H1 (cell line): ENCODE results near the gene PMEPA1. TPM values are rescaled to one million over a fixed set of nuclear protein-coding genes. Genes with fewer than 3 reads are reported as not detected.

Source experiments
- CTCF ChIA-PET: fragments of 300-600 bp; sonication (Branson Sonifier 250); formaldehyde crosslinking; loops from one replicate; lab custom pipeline; 2021; ENCODE audit not compliant: partially characterized antibody; lab: Charles Lee
- POLR2A ChIA-PET: fragments of 300-600 bp; sonication (Branson Sonifier 250); formaldehyde crosslinking; loops from one replicate; lab custom pipeline; 2021; ENCODE audit warnings: inconsistent platforms; ENCODE audit not compliant: partially characterized antibody; lab: Charles Lee
- DNase-seq, 2 experiments: peaks; one replicate each; pipeline versions ENCODE4 v3.0.0 to v3.0.0-alpha.2; 2010 to 2022; ENCODE audit warnings: low spot score in 2 of 2, low read depth in 1 of 2, mixed read lengths in 1 of 2
- FAIRE-seq: peaks from 2 replicates; lab custom pipeline; 2011; peaks lifted over from hg19 to GRCh38; lab: Jason Lieb, UNC
- H2AFZ ChIP-seq: 2 replicates; pipeline ENCODE4 v1.8.1; 2012; ENCODE audit warnings: low read length, inconsistent platforms
- H2AK5ac ChIP-seq: 2 replicates; pipeline ENCODE4 v1.6.1; 2013; ENCODE audit warnings: low read depth, low read length
- H2BK120ac ChIP-seq: replicated peaks from 2 replicates; pipeline ENCODE3; 2013; ENCODE audit warnings: low read depth, low read length, inconsistent platforms
- H2BK12ac ChIP-seq: 2 replicates; pipeline ENCODE4 v1.6.1; 2013; ENCODE audit warnings: low read depth, low read length
- H2BK15ac ChIP-seq: 2 replicates; pipeline ENCODE4 v1.6.1; 2013; ENCODE audit warnings: low read length
- H2BK20ac ChIP-seq: 2 replicates; pipeline ENCODE4 v1.6.1; 2013; ENCODE audit warnings: low read length
- H2BK5ac ChIP-seq: 2 replicates; pipeline ENCODE4 v1.6.1; 2013; ENCODE audit warnings: low read depth, low read length
- H3K14ac ChIP-seq: 2 replicates; pipeline ENCODE4 v1.6.1; 2013; ENCODE audit warnings: inconsistent platforms; ENCODE audit not compliant: insufficient read length
- H3K18ac ChIP-seq: 2 replicates; pipeline ENCODE4 v1.6.1; 2013; ENCODE audit warnings: low read length; ENCODE audit errors: extremely low read depth
- H3K23ac ChIP-seq: 2 replicates; pipeline ENCODE4 v1.6.1; 2013; ENCODE audit warnings: inconsistent platforms; ENCODE audit not compliant: insufficient read length
- H3K23me2 ChIP-seq: 2 replicates; pipeline ENCODE4 v1.6.1; 2013; ENCODE audit warnings: low read depth, low read length
- H3K27ac ChIP-seq: 2 replicates; pipeline ENCODE4 v1.6.1; 2011; ENCODE audit warnings: low read depth, low read length, inconsistent platforms
- H3K27me3 ChIP-seq, 4 experiments: replicated peaks in 1 of 4; 1 replicate in 1 of 4; 2 replicates in 3 of 4; pipeline versions ENCODE4 v1.6.1 to v1.8.1; 2011 to 2013; ENCODE audit warnings: low read length in 3 of 4, mild to moderate bottlenecking in 3 of 4, inconsistent platforms in 2 of 4, mixed read lengths in 2 of 4, moderate library complexity in 1 of 4; ENCODE audit not compliant: control insufficient read depth in 3 of 4, insufficient read depth in 3 of 4; ENCODE audit errors: extremely low read depth in 1 of 4
- H3K36me3 ChIP-seq, 4 experiments: 2 replicates each; pipeline versions ENCODE4 v1.6.1 to v1.8.1; 2011 to 2013; ENCODE audit warnings: mild to moderate bottlenecking in 4 of 4, low read length in 3 of 4, moderate library complexity in 2 of 4, control low read depth in 1 of 4, inconsistent platforms in 1 of 4; ENCODE audit not compliant: insufficient read depth in 4 of 4, control insufficient read depth in 2 of 4
- H3K4ac ChIP-seq: replicated peaks from 2 replicates; pipeline ENCODE3; 2013; ENCODE audit warnings: low read length, low read depth, mixed read lengths, inconsistent platforms; ENCODE audit not compliant: insufficient read length
- H3K4me1 ChIP-seq, 4 experiments: replicated peaks in 1 of 4; 1 replicate in 1 of 4; 2 replicates in 3 of 4; pipeline versions ENCODE4 v1.6.1 to v1.8.1; 2011 to 2013; ENCODE audit warnings: low read length in 3 of 4, inconsistent platforms in 2 of 4, mixed read lengths in 1 of 4; ENCODE audit not compliant: insufficient read depth in 4 of 4, control insufficient read depth in 3 of 4
- H3K4me2 ChIP-seq, 2 experiments: 2 replicates each; pipeline versions ENCODE4 v1.6.1 to v1.8.1; 2011 to 2013; ENCODE audit warnings: low read depth in 2 of 2, low read length in 2 of 2, control low read depth in 1 of 2, inconsistent platforms in 1 of 2, mild to moderate bottlenecking in 1 of 2; ENCODE audit not compliant: insufficient read depth in 1 of 2
- H3K4me3 ChIP-seq, 4 experiments: fragments of 200-600, 300-600 bp in 1 of 4; sonication (generic), shearing (Covaris generic), sonication (Bioruptor Twin) in 1 of 4; 2 replicates each; pipeline versions ENCODE4 v1.5.1 to v1.8.1; 2011 to 2016; ENCODE audit warnings: low read length in 4 of 4, low read depth in 3 of 4, control low read depth in 2 of 4, inconsistent platforms in 2 of 4, mild to moderate bottlenecking in 2 of 4, mixed read lengths in 1 of 4, moderate library complexity in 1 of 4; ENCODE audit not compliant: insufficient read depth in 2 of 4; ENCODE audit errors: extremely low read depth in 1 of 4
- H3K56ac ChIP-seq: replicated peaks from 2 replicates; pipeline ENCODE3; 2013; ENCODE audit warnings: low read depth, mild to moderate bottlenecking, mixed read lengths, low read length, inconsistent platforms; ENCODE audit not compliant: insufficient read length
- H3K79me1 ChIP-seq: 2 replicates; pipeline ENCODE4 v1.6.1; 2013; ENCODE audit warnings: low read depth, low read length, control low read depth
- H3K79me2 ChIP-seq, 2 experiments: 2 replicates each; pipeline versions ENCODE4 v1.6.1 to v1.8.1; 2012 to 2013; ENCODE audit warnings: low read length in 2 of 2, mild to moderate bottlenecking in 2 of 2, inconsistent platforms in 1 of 2; ENCODE audit not compliant: insufficient read depth in 2 of 2, control insufficient read depth in 1 of 2
- H3K9ac ChIP-seq, 4 experiments: replicated peaks in 1 of 4; 1 replicate in 1 of 4; 2 replicates in 3 of 4; pipeline versions ENCODE4 v1.6.1 to v1.8.1; 2011 to 2013; ENCODE audit warnings: low read depth in 3 of 4, low read length in 3 of 4, control low read depth in 2 of 4, mild to moderate bottlenecking in 2 of 4, moderate library complexity in 2 of 4, inconsistent platforms in 1 of 4; ENCODE audit errors: extremely low read depth in 1 of 4
- H3K9me3 ChIP-seq, 2 experiments: 2 replicates each; pipeline versions ENCODE4 v1.6.1 to v1.8.1; 2012 to 2013; ENCODE audit warnings: mild to moderate bottlenecking in 2 of 2, moderate library complexity in 2 of 2, control low read depth in 1 of 2, inconsistent platforms in 1 of 2, low read depth in 1 of 2, low read length in 1 of 2, mixed read lengths in 1 of 2; ENCODE audit not compliant: insufficient read depth in 2 of 2
- H4K20me1 ChIP-seq, 2 experiments: replicated peaks in 1 of 2; 2 replicates each; pipeline versions ENCODE3 to v1.8.1; 2011 to 2013; ENCODE audit warnings: inconsistent platforms in 2 of 2, low read length in 2 of 2, mild to moderate bottlenecking in 1 of 2; ENCODE audit not compliant: insufficient read depth in 2 of 2, control insufficient read depth in 1 of 2
- H4K5ac ChIP-seq: 2 replicates; pipeline ENCODE4 v1.6.1; 2013; ENCODE audit warnings: low read length, low read depth, mixed read lengths, inconsistent platforms; ENCODE audit not compliant: insufficient read length
- H4K8ac ChIP-seq: 2 replicates; pipeline ENCODE4 v1.8.0; 2013; ENCODE audit warnings: mild to moderate bottlenecking, moderate library complexity, low read length, inconsistent platforms; ENCODE audit not compliant: insufficient read depth; ENCODE audit errors: extremely low read depth
- H4K91ac ChIP-seq: replicated peaks from 2 replicates; pipeline ENCODE3; 2013; ENCODE audit warnings: low read length, mixed read lengths, inconsistent platforms; ENCODE audit not compliant: insufficient read length
- ATF2 ChIP-seq: IDR thresholded peaks from 2 replicates; pipeline ENCODE4 v1.6.1; 2012; ENCODE audit warnings: low read length, inconsistent platforms
- CBX5 ChIP-seq: fragments of 300-800, 300-1000 bp; sonication (generic); IDR thresholded peaks from 2 replicates; pipeline ENCODE4 v1.7.1; 2016; ENCODE audit warnings: antibody characterized with exemption, low read length, low read depth
- E2F6 ChIP-seq: IDR thresholded peaks from 2 replicates; pipeline ENCODE4 v1.6.1; 2012; ENCODE audit warnings: inconsistent platforms
- EP300 ChIP-seq, 2 experiments: IDR thresholded peaks; 1 replicate in 1 of 2; 2 replicates in 1 of 2; pipeline ENCODE4 v1.6.1; 2011 to 2012; ENCODE audit warnings: low read depth in 2 of 2, low read length in 2 of 2, mild to moderate bottlenecking in 2 of 2, borderline replicate concordance in 1 of 2, inconsistent platforms in 1 of 2, moderate library complexity in 1 of 2
- GABPA ChIP-seq: IDR thresholded peaks from 2 replicates; pipeline ENCODE4 v1.6.1; 2011; ENCODE audit warnings: mild to moderate bottlenecking, low read length, moderate library complexity, borderline replicate concordance; ENCODE audit not compliant: insufficient read depth
- POU5F1 ChIP-seq: IDR thresholded peaks from 2 replicates; pipeline ENCODE4 v1.6.1; 2011; ENCODE audit warnings: low read depth, mild to moderate bottlenecking, low read length, moderate library complexity
- TCF12 ChIP-seq: IDR thresholded peaks from 2 replicates; pipeline ENCODE4 v1.6.1; 2011; ENCODE audit warnings: low read depth, mild to moderate bottlenecking, low read length
- USF2 ChIP-seq: IDR thresholded peaks from 2 replicates; pipeline ENCODE4 v1.6.1; 2011; ENCODE audit warnings: low read length, improper control_type of control experiment
- WGBS, 2 experiments: shearing (Covaris generic) in 1 of 2; methylation state at CpG; one replicate each; pipeline versions ENCODE4 v1.1.6 to v1.1.7; 2013 to 2015; ENCODE audit warnings: low lambda C conversion rate in 2 of 2, mixed read lengths in 2 of 2, inconsistent platforms in 1 of 2, low coverage in 1 of 2, missing lambda C conversion rate in 1 of 2; ENCODE audit not compliant: insufficient replicate concordance in 2 of 2, insufficient coverage in 1 of 2, insufficient read length in 1 of 2; ENCODE audit errors: extremely low coverage in 1 of 2, missing lambda C conversion rate in 1 of 2; 5-methylcytosine and 5-hydroxymethylcytosine counted together
- polyA plus RNA-seq, 7 experiments: library from polyadenylated mRNA; depleted of rRNA in 3 of 7; stranded (reverse) in 5 of 7; unstranded in 2 of 7; fragments of >200 nt in 5 of 7; fragments of 200-250 nt in 2 of 7; gene quantifications; 1 replicate in 5 of 7; 2 replicates in 1 of 7; 4 replicates in 1 of 7; pipeline versions ENCODE4 v1.2.1 to v1.2.3, GENCODE V29; 2011 to 2013; ENCODE audit warnings: missing spikeins in 2 of 7, mixed read lengths in 2 of 7
- total RNA-seq: library from RNA; stranded (reverse); fragmentation: NEBNext Ultra II Directional; extraction: Animal tissue kit (Norgen Biotek cat#: 25700); gene quantifications from 2 replicates; pipeline ENCODE4 v1.2.1, GENCODE V29; 2021

The PMEPA1 gene
- total and polyA plus RNA-seq, 2 of the 8 experiments (the other 6 are each of a cell fraction or from before 2014, with no cell fraction given), result 12.7 to 20.5 TPM

DNA sequence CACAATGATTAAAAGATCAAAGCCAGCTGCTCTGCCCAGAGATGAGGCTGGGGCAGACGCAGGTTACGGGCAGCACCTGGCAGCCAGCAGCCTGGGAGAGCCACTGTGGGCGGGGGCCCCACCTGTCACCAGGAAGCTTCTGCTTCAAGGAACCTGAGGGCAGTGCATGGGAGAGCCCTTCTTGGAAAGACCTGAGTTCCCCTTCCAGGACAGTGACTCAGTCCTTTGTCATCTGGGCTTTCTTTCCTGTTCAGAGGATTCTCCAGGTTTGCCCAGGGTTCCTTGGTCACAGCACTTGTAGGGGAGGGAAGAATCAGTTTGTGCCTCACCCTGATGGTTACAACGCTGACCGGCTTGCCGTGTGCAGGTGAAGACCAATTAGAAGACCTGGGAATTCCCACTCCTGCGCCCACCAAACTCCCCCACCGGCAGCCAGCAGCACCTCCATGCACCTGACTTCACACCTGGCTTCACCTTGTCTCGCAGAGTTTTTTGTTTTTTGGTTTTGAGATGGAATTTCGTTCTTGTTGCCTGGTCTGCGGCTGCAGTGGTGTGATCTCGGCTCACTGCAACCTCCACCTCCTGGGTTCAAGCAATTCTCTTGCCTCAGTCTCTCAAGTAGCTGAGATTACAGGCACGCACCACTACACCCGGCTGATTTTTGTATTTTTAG, 91.6 kb downstream of the PMEPA1 start:
- Histone ChIP-seq H3K23me2 (no peaks in the 10 kb centered on the region), H3K14ac (no peak overlapping the region), H2BK20ac (no peak overlapping the region), H3K36me3 (no peaks in the 10 kb centered on the region), H2AK5ac (no peak overlapping the region), H4K8ac (0 out of 2 replicates have a peak overlapping the region, but pooled peaks have one; percentile 23), H3K56ac (no peak overlapping the region), H2BK5ac (no peak overlapping the region), H3K4me3 (no peak overlapping the region), H3K18ac (no peak overlapping the region), H2AFZ (no peak overlapping the region), H2BK120ac (no peak overlapping the region), H3K9me3 (no peaks in the 10 kb centered on the region), H2BK15ac (no peak overlapping the region), H3K9ac (no peak overlapping the region), H4K5ac (no peak overlapping the region), H3K4me1 (no peaks in the 10 kb centered on the region), H3K27me3 (no peaks in the 10 kb centered on the region), H4K91ac (no peak overlapping the region), H3K4me2 (no peak overlapping the region), H2BK12ac (0 out of 2 replicates have a peak overlapping the region, but pooled peaks have one; percentile 39), H3K27ac (no peak overlapping the region), H3K79me1 (no peaks in the 10 kb centered on the region), H3K79me2 (no peaks in the 10 kb centered on the region), H3K4ac (no peak overlapping the region), H4K20me1 (no peaks in the 10 kb centered on the region), H3K23ac (no peak overlapping the region)
- DNase-seq (peak in 1 of 2 experiments; percentile 31), FAIRE-seq (no peak)
- POLR2A ChIA-PET, result no interaction called here
- CTCF ChIA-PET, result interaction anchor here (0.7 to 2.6 kb wide), 6 partner anchors 9 to 541 kb away, joined by 3 to 9 read pairs (median 4); no protein-coding TSS in a partner anchor
- WGBS, 2 experiments, result 87% methylated on average over 12 of the region's 14 CpGs; no CpG with 5 or more reads in 1 of the 2 experiments
- TF ChIP-seq GABPA, result no peak
- no peak for TF ChIP-seq TCF12
- no peak for TF ChIP-seq ATF2
- TF ChIP-seq POU5F1, result no peak
- no peak for TF ChIP-seq EP300 (IDR thresholded peaks at IDR 0.05; ENCODE audit: borderline replicate concordance in 1 of 2, low read depth in 2 of 2, low read length in 2 of 2)
- no peak for TF ChIP-seq USF2
- TF ChIP-seq CBX5, result no peak
- TF ChIP-seq E2F6, result no peak
